PC-9 (cell line): Measurements from ENCODE around the gene GRIN2A.

ENCODE experiments used
- EZH2 ChIP-seq: fragments of 200-600 bp; sonication (generic); IDR thresholded peaks from 2 replicates; pipeline ENCODE4 v1.8.0; 2017; ENCODE audit warnings: antibody characterized with exemption, low read depth
- TF ChIP-seq, protein P1 (sequence below): fragments of 200-600 bp; sonication (generic); conservative IDR thresholded peaks from 2 replicates; pipeline ENCODE4 v1.6.1; 2017; ENCODE audit warnings: mixed run types, antibody characterized with exemption, mild to moderate bottlenecking, moderate library complexity

DNA sequence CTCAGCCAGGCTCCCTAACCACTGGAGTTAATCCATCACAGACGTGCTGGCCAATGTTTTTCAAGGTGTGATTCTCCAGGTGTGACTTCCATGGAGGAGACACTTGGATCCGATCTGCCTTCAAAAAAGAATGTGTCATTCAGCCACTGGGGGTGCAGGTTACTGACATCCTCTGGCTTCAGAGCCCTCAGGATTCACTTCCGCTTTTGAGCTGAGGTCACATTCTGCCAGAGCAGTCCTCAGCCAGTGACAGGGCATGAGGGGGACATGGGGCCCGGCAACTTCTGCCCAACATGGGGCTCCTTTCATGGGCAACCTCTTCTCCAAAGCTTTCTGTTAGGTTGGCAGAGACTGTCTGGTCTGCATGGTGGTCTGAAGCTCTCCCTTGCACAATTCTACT is 81.4 kb downstream of the GRIN2A start:
- TF ChIP-seq, protein P1, sequence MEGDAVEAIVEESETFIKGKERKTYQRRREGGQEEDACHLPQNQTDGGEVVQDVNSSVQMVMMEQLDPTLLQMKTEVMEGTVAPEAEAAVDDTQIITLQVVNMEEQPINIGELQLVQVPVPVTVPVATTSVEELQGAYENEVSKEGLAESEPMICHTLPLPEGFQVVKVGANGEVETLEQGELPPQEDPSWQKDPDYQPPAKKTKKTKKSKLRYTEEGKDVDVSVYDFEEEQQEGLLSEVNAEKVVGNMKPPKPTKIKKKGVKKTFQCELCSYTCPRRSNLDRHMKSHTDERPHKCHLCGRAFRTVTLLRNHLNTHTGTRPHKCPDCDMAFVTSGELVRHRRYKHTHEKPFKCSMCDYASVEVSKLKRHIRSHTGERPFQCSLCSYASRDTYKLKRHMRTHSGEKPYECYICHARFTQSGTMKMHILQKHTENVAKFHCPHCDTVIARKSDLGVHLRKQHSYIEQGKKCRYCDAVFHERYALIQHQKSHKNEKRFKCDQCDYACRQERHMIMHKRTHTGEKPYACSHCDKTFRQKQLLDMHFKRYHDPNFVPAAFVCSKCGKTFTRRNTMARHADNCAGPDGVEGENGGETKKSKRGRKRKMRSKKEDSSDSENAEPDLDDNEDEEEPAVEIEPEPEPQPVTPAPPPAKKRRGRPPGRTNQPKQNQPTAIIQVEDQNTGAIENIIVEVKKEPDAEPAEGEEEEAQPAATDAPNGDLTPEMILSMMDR, result no peak
- no peak for TF ChIP-seq EZH2
